ENCODE measurements around the gene ASCC3.

The ASCC3 gene

DNA sequence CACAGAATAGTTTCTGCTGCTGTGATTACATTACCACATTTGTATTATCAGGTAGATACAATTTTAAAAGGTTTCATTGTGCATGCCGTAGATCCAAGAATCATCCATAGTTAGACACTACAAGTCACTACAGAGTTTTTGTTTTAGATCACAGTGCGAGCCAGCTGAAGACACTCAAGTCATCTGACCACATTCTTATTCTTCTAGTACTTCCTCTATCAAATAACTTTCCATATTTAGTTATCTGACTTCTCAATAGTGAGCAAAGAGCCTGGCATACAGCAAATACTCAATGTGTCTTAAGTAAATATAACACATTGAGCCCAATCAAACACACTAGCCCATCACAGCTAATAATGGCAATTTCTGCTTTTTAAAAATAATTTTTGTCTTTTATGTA lies 195.4 kb downstream of the ASCC3 start:
- no peak overlapping the region for H3K4me3 ChIP-seq (ENCODE audit: low read depth, low read length)
- no peak for DNase-seq (ENCODE audit: low read depth, low spot score)
- in situ Hi-C loops (cut with HindIII; ENCODE audit: low sequenced_read_pairs) = no loop called here
- TF ChIP-seq, protein P1, sequence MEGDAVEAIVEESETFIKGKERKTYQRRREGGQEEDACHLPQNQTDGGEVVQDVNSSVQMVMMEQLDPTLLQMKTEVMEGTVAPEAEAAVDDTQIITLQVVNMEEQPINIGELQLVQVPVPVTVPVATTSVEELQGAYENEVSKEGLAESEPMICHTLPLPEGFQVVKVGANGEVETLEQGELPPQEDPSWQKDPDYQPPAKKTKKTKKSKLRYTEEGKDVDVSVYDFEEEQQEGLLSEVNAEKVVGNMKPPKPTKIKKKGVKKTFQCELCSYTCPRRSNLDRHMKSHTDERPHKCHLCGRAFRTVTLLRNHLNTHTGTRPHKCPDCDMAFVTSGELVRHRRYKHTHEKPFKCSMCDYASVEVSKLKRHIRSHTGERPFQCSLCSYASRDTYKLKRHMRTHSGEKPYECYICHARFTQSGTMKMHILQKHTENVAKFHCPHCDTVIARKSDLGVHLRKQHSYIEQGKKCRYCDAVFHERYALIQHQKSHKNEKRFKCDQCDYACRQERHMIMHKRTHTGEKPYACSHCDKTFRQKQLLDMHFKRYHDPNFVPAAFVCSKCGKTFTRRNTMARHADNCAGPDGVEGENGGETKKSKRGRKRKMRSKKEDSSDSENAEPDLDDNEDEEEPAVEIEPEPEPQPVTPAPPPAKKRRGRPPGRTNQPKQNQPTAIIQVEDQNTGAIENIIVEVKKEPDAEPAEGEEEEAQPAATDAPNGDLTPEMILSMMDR (IDR thresholded peaks at IDR 0.05; ENCODE audit: low read depth, low read length) = no peak

DNA sequence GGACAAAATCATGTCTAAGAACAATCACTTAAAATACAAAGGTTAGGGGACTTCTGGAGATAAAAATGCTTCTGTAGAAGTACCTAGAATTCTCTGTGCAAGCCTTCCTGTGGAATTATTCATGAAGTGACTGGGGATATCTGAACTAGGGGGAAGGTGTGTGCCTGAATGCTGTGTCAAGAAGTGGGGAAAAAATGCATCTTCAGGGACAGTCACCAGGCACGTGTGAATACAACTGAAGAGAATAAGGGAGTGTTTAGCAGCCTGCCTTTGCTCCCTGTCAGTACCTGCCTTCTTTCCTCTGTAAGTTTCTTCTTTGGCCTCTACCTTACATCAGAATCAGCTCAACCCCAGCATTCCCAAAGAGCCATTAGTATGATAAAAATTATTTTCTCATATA lies 201.0 kb downstream of the ASCC3 start:
- no peak for DNase-seq (ENCODE audit: low read depth, low spot score)
- in situ Hi-C loops (cut with HindIII; ENCODE audit: low sequenced_read_pairs) = no loop called here
- TF ChIP-seq, protein P1 (IDR thresholded peaks at IDR 0.05; ENCODE audit: low read depth, low read length) = no peak
- no peak overlapping the region for H3K4me3 ChIP-seq (ENCODE audit: low read depth, low read length)

DNA sequence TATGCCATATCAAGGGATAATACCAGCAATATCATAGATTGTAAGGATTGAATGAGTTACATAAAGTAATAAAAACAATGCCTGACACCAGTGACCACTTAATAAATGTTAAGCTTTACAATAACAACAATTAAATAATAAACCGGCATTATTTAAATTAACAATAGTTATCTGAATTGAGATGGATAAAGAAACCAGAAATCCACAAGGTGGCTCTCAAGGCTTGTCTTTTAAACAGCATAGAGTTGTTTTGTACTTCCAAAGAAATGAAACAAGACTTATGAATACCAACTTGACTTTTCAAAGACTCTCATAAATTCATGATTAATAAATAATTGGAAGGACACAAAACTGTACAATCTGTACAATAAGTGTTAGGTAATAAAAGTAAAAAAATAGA lies 203.1 kb downstream of the ASCC3 start:
- peak; percentile 12 for DNase-seq (ENCODE audit: low read depth, low spot score)
- TF ChIP-seq, protein P1 (IDR thresholded peaks at IDR 0.05; ENCODE audit: low read depth, low read length) = no peak
- in situ Hi-C loops (cut with HindIII; ENCODE audit: low sequenced_read_pairs) = no loop called here
- H3K4me3 ChIP-seq (ENCODE audit: low read depth, low read length) = no peak overlapping the region

DNA sequence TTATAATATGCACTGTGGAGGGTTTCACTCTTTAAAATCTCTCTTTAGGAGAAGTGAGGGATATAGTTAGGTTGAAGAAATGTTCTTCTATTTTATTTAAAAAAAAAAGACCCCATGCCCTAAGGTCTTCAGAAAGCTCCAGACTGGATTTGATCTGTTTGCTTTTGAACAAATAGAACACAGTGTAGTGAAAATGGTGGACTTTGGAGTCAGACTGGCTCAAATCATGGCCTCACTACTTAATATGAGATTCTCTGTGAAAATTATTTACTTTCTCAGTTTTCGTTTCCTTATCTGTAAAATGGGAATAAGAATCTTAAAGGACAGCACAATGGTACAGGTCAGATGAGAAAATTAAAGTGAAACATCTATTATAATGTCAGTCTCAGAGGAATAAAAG lies 203.9 kb downstream of the ASCC3 start:
- DNase-seq (ENCODE audit: low read depth, low spot score) = no peak

DNA sequence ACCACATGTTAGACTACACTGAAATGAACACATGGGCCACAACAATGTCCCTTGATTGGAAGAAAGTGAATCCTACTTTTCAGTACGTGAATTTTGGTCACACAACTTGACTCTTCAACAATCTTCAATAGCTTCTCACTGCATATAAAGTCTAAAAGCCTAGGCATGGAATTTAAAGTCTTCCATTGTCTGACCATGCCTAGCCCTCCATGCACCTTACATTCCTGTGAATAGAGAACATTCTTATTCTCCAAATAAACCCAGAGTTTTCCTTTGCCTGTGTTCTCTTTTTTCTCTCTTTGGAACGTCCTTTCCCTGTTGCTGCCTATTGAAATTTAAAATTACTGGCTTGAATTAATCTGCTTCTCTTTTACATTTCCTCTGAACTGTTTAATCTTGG lies 207.5 kb downstream of the ASCC3 start:
- in situ Hi-C loops (cut with HindIII; ENCODE audit: low sequenced_read_pairs) = no loop called here
- no peak for DNase-seq (ENCODE audit: low read depth, low spot score)
- no peak overlapping the region for H3K4me3 ChIP-seq (ENCODE audit: low read depth, low read length)
- TF ChIP-seq, protein P1 (IDR thresholded peaks at IDR 0.05; ENCODE audit: low read depth, low read length) = no peak

More for the DNA sequence above, 203.9 kb downstream of the ASCC3 start:
- in situ Hi-C loops (cut with HindIII; ENCODE audit: low sequenced_read_pairs) = no loop called here
- H3K4me3 ChIP-seq (ENCODE audit: low read depth, low read length) = no peak overlapping the region
- TF ChIP-seq, protein P1 (IDR thresholded peaks at IDR 0.05; ENCODE audit: low read depth, low read length) = no peak

DNA sequence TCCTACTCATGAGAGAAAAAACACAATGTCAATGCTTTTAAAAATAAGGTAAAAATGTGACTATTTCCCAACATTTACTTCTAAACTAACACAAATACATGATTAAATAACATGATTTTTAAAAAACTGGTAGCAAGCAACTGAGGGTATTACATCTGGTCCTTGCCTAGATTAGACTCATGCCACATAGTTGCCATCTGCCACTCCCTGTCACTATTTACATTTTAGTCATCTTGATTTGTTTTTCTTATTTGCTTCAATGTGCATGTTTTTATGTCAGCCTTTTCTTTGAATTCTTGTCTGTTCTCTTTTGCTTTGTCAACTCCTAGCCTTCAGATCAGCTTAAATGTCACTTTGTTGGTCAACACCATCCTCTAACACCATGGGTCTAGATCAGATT lies 209.4 kb downstream of the ASCC3 start:
- in situ Hi-C loops (cut with HindIII; ENCODE audit: low sequenced_read_pairs) = no loop called here
- no peak overlapping the region for H3K4me3 ChIP-seq (ENCODE audit: low read depth, low read length)
- DNase-seq (ENCODE audit: low read depth, low spot score) = no peak
- TF ChIP-seq, protein P1 (IDR thresholded peaks at IDR 0.05; ENCODE audit: low read depth, low read length) = no peak

DNA sequence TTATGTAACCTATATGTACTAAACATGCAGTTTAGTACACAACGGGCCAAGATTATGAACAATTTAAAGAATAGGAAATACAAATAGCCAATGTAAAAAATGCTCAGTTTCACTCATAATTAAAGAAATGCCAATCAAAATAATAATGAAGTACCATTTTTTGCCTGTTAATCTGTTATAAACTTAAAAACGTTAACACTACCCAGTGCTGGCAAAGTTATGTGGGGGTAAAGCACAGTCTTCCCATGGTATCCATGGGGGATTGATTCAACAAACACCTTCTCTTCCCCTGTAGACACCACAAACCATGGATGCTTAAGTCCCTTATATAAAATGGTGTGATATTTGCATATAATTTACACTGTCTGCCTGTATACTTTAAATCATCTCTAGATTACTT lies 211.1 kb downstream of the ASCC3 start:
- DNase-seq (ENCODE audit: low read depth, low spot score) = no peak
- TF ChIP-seq, protein P1 (IDR thresholded peaks at IDR 0.05; ENCODE audit: low read depth, low read length) = no peak
- no peak overlapping the region for H3K4me3 ChIP-seq (ENCODE audit: low read depth, low read length)
- in situ Hi-C loops (cut with HindIII; ENCODE audit: low sequenced_read_pairs) = no loop called here
